Stomach (tissue), 4 donors: ENCODE measurements around the gene FAM25C.
"Not testable (repeated sequence)": the region's sequence is repeated elsewhere in the genome, so short reads cannot be mapped to it uniquely, and the experiment has no call there.

Experiments
- CTCF ChIP-seq, 7 experiments: fragments of 450-650 bp in 4 of 7; fragments of 200-600 bp in 3 of 7; sonication (generic) in 3 of 7; IDR thresholded peaks; one replicate each; pipeline ENCODE4 v1.5.1; 2016 to 2019; ENCODE audit warnings: antibody characterized with exemption in 7 of 7, control low read depth in 2 of 7, mild to moderate bottlenecking in 1 of 7
- POLR2A ChIP-seq, 4 donors: fragments of 450-650 bp; IDR thresholded peaks; one replicate each; pipeline ENCODE4 v1.6.1; 2016; ENCODE audit warnings: antibody characterized with exemption in 4 of 4, control low read depth in 2 of 4, mild to moderate bottlenecking in 1 of 4, moderate library complexity in 1 of 4
- POLR2AphosphoS5 ChIP-seq, 3 donors: sonication (generic); formaldehyde crosslinking; IDR thresholded peaks; one replicate each; pipeline ENCODE4 v1.6.1; 2016; ENCODE audit warnings: antibody characterized with exemption in 3 of 3

- TF ChIP-seq CTCF, POLR2AphosphoS5, POLR2A (IDR thresholded peaks at IDR 0.05): not testable (repeated sequence)
These were observed 7.0 kb downstream of the FAM25C start for GRCh38 chr10:47992560-47992959.
